Large intestine (tissue), 3 donors: ENCODE results near the gene KIAA0513. TPM values are rescaled to one million over a fixed set of nuclear protein-coding genes. Genes with fewer than 3 reads are reported as not detected.

Experiments used
- DNase-seq, 2 donors: peaks; one replicate each; pipeline versions ENCODE4 v3.0.0 to v3.0.0-alpha.2; 2013
- H3K27ac ChIP-seq: one replicate; pipeline ENCODE4 v1.5.1; 2013; ENCODE audit warnings: low read length
- H3K27me3 ChIP-seq: 2 replicates; pipeline ENCODE4 v1.6.1; 2013; ENCODE audit warnings: low read length; ENCODE audit not compliant: control insufficient read depth, insufficient read depth
- H3K36me3 ChIP-seq: 2 replicates; pipeline ENCODE4 v1.6.1; 2013; ENCODE audit warnings: low read length; ENCODE audit not compliant: control insufficient read depth, insufficient read depth
- H3K4me1 ChIP-seq: one replicate; pipeline ENCODE4 v1.6.1; 2013; ENCODE audit warnings: low read length; ENCODE audit not compliant: control insufficient read depth, insufficient read depth
- H3K4me3 ChIP-seq: one replicate; pipeline ENCODE4 v1.5.1; 2013; ENCODE audit warnings: low read length
- H3K9me3 ChIP-seq: one replicate; pipeline ENCODE4 v1.6.1; 2013; ENCODE audit warnings: mild to moderate bottlenecking, low read depth, low read length, moderate library complexity; ENCODE audit not compliant: control insufficient read depth
- WGBS: methylation state at CpG from one replicate; pipeline ENCODE4 v1.1.5; 2013; ENCODE audit warnings: low lambda C conversion rate; ENCODE audit not compliant: insufficient coverage; 5-methylcytosine and 5-hydroxymethylcytosine counted together
- polyA plus RNA-seq: library from polyadenylated mRNA; unstranded; fragments of 120-200 nt; gene quantifications from one replicate; pipeline ENCODE4 v1.2.1, GENCODE V29; 2013

Gene KIAA0513
- polyA plus RNA-seq, 1 donor = 4.7 TPM

DNA sequence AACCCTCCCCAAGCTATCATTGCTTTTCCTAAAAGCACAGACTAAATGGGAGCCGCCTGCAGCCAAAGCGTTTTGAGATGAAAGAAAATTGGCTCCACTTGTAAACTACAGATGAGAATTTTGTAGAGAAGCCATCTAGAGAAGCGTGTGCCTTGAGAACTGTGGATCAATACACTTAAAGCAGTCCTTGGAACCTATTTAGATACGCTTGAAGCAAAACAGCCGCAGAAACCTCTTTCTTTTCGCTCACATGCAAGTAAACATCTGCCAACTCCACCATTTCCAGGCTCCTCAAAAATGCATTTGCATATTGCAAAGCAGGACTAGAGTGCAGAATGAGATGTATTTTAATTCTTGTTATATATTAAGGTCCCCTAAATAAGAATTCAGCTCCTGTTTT is 13.1 kb downstream of the KIAA0513 start:
- H3K9me3 ChIP-seq = no peaks in the 10 kb centered on the region
- H3K27me3 ChIP-seq = no peaks in the 10 kb centered on the region
- H3K4me3 ChIP-seq = no peak overlapping the region
- no peaks in the 10 kb centered on the region for H3K36me3 ChIP-seq
- no CpG with 5 or more reads among the region's 6 CpGs for WGBS
- no peak overlapping the region for H3K27ac ChIP-seq
- no peak for DNase-seq
- no peaks in the 10 kb centered on the region for H3K4me1 ChIP-seq

DNA sequence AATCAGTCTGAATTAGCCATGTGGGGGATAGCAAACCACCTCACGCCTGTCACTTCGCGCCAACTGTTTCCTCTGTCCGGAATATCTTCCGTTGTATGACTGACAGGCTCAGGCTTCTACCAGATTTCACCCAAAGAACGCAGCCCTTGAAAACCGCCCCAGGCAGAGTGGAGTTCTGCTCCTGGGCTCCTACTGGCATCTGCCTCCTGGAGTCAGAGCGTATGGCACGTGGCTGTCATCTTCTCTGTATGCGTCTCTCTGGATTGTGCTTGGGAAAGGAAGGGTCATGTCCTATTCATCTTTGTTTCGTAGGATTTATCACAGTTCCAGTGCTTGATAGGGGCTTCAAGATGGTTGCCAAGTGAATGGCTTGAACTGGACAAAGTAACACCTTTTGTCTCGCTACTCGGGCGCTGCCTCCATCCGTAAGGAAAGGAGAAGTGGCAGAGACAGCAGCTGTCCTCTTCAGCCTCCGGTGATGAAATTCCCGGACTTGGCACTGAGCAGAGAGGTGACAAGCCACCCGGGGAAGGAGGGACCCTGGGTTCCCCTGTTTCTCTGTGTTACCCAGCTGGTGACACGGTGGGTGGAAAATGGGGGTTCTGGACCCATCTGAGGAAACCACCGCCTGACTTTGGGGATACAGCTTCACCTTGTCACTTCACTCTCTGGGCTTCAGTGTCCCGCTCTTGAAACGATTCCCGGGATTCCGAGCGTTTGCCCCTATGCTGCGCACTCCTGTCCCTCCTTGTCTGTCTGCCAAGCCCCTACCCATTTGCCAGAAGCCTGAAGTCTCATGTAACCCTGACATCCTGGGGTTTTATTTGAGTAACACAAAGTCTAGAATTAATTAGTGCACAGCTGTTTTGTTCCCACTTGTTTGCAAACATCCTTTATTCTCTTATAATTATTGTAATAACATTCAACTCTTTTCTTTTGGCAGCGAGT is 13.9 kb downstream of the KIAA0513 start:
- H3K4me1 ChIP-seq = peaks cover 1% of the 10 kb centered on the region
- H3K27ac ChIP-seq = no peak overlapping the region
- H3K36me3 ChIP-seq = no peaks in the 10 kb centered on the region
- no peak for DNase-seq
- 83% methylated on average over 2 of the region's 27 CpGs for whole genome bisulfite sequencing
- no peak overlapping the region for H3K4me3 ChIP-seq
- H3K9me3 ChIP-seq = no peaks in the 10 kb centered on the region
- no peaks in the 10 kb centered on the region for H3K27me3 ChIP-seq

GRCh38 chr16:85042167-85042526 is 14.6 kb downstream of the KIAA0513 start:
- WGBS = no CpG with 5 or more reads among the region's 6 CpGs
- no peak overlapping the region for H3K4me3 ChIP-seq
- H3K9me3 ChIP-seq = no peaks in the 10 kb centered on the region
- H3K4me1 ChIP-seq = peaks cover 7% of the 10 kb centered on the region
- H3K36me3 ChIP-seq = no peaks in the 10 kb centered on the region
- no peak for DNase-seq
- H3K27ac ChIP-seq = no peak overlapping the region
- H3K27me3 ChIP-seq = no peaks in the 10 kb centered on the region

GRCh38 chr16:85042606-85043005 is 15.0 kb downstream of the KIAA0513 start:
- H3K9me3 ChIP-seq = no peaks in the 10 kb centered on the region
- 100% methylated on average over 1 of the region's 6 CpGs for WGBS
- H3K36me3 ChIP-seq = no peaks in the 10 kb centered on the region
- DNase-seq = no peak
- no peaks in the 10 kb centered on the region for H3K27me3 ChIP-seq
- no peak overlapping the region for H3K27ac ChIP-seq
- no peak overlapping the region for H3K4me3 ChIP-seq
- H3K4me1 ChIP-seq = peaks cover 11% of the 10 kb centered on the region

DNA sequence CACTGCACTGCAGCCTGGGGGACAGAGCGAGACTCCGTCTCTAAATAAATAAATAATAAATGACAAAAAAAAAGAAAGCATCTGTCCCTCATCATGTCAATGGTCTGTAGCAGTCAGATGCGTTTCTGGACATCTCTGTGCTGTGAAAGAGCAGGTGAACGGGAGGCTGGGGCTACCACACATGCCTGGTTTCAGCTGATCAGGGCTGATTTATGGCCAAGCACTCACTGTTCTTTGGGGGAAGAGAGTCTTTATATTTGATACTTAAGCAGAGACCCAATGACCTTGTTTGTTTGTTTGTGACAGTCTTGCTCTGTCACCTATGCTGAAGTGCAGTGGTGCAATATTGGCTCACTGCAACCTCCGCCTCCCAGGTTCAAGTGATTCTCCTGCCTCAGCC is 17.5 kb downstream of the KIAA0513 start:
- Histone ChIP-seq H3K4me1 (peaks cover 21% of the 10 kb centered on the region), H3K27ac (no peak overlapping the region), H3K4me3 (no peak overlapping the region), H3K36me3 (no peaks in the 10 kb centered on the region), H3K9me3 (no peaks in the 10 kb centered on the region), H3K27me3 (no peaks in the 10 kb centered on the region)
- no peak for DNase-seq
- WGBS = no CpG with 5 or more reads among the region's 5 CpGs

DNA sequence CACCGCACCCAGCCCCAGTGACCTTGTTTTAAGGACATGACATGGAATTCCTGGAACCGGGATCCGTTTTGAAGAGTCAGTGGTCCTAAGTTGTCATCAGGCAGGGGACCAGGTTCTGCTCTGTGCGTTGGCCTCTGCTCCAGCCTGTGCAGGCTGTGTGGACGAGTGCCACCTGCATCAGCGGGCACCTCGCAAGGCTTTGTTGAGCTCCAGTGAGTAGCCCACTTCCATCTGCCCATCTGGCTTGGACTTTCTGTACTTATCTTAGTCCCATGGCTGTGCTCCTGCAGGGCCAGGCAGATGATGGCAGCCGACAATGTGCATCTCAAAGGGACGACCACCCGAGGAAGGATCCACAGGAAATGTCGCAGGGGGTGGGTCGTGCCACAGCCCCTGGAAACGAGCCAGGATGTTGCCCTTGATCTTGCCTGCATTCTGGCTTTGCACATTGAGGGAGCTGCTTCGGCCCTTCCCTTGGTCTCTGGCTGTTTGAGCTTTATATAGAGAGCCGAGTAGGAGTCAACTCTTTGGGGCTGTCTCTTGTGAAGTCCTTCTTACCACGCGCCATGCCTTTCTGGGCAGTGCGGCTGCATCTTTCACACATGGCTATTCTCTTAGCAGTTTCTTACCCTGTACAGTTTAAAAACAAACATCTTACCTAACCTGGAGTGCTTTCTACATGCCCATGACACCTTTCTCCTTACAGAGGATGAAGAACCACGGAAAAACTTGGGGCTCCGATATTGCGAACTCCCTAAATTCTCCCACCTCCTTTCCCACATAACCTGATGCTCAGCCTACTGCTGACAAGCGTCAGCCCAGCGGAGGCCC is 18.3 kb downstream of the KIAA0513 start:
- WGBS = no CpG with 5 or more reads among the region's 23 CpGs
- no peaks in the 10 kb centered on the region for H3K27me3 ChIP-seq
- H3K27ac ChIP-seq = no peak overlapping the region
- H3K4me1 ChIP-seq = peaks cover 27% of the 10 kb centered on the region
- H3K36me3 ChIP-seq = no peaks in the 10 kb centered on the region
- H3K9me3 ChIP-seq = no peaks in the 10 kb centered on the region
- no peak for DNase-seq
- no peak overlapping the region for H3K4me3 ChIP-seq

GRCh38 chr16:85046472-85046916 is 18.9 kb downstream of the KIAA0513 start:
- Histone ChIP-seq H3K27me3 (no peaks in the 10 kb centered on the region), H3K4me1 (peaks cover 34% of the 10 kb centered on the region), H3K27ac (peak overlapping the region; percentile 84), H3K9me3 (no peaks in the 10 kb centered on the region), H3K36me3 (no peaks in the 10 kb centered on the region), H3K4me3 (no peak overlapping the region)
- WGBS = 100% methylated on average over 3 of the region's 8 CpGs
- no peak for DNase-seq

GRCh38 chr16:85046931-85047866 is 19.6 kb downstream of the KIAA0513 start:
- peak overlapping the region; percentile 25 for H3K4me3 ChIP-seq
- peaks cover 35% of the 10 kb centered on the region for H3K4me1 ChIP-seq

GRCh38 chr16:85047867-85048455 is 20.4 kb downstream of the KIAA0513 start:
- Histone ChIP-seq H3K27ac (peak overlapping the region; percentile 84), H3K27me3 (no peaks in the 10 kb centered on the region), H3K4me3 (no peak overlapping the region), H3K4me1 (peaks cover 35% of the 10 kb centered on the region), H3K9me3 (no peaks in the 10 kb centered on the region), H3K36me3 (no peaks in the 10 kb centered on the region)
- peak in 1 of 2 donors; percentile 74 for DNase-seq
- 20% methylated on average over 1 of the region's 11 CpGs for WGBS

More at GRCh38 chr16:85046931-85047866, 19.6 kb downstream of the KIAA0513 start:
- Histone ChIP-seq H3K27ac (peak overlapping the region; percentile 84), H3K27me3 (no peaks in the 10 kb centered on the region), H3K36me3 (no peaks in the 10 kb centered on the region), H3K9me3 (no peaks in the 10 kb centered on the region)
- DNase-seq = peak; percentile 88 to 92
- WGBS = no CpG with 5 or more reads among the region's 20 CpGs
